Stomach (tissue), 19 donors: ENCODE measurements around the gene FKBP10. TPM values are rescaled to one million over a fixed set of nuclear protein-coding genes. Genes with fewer than 3 reads are reported as not detected.

ENCODE experiments used
- DNase-seq, 2 donors: peaks; one replicate each; pipeline versions ENCODE4 v3.0.0 to v3.0.0-alpha.2; 2013 to 2019
- H3K27ac ChIP-seq, 5 donors: fragments of 200-600 bp in 4 of 5; sonication (generic) in 4 of 5; one replicate each; pipeline ENCODE4 v1.5.1; 2013 to 2019; ENCODE audit warnings: mild to moderate bottlenecking in 1 of 5, moderate library complexity in 1 of 5
- H3K27me3 ChIP-seq, 3 donors: fragments of 200-600 bp; sonication (generic); one replicate each; pipeline ENCODE4 v1.5.1; 2017 to 2019; ENCODE audit warnings: mixed run types in 1 of 3
- H3K36me3 ChIP-seq, 4 donors: fragments of 200-600 bp; sonication (generic); 1 replicate in 3 of 4; 2 replicates in 1 of 4; pipeline ENCODE4 v1.5.1; 2016 to 2019
- H3K4me1 ChIP-seq, 4 donors: fragments of 200-600 bp; sonication (generic); one replicate each; pipeline ENCODE4 v1.5.1; 2016 to 2019
- H3K4me3 ChIP-seq, 4 donors: fragments of 200-600 bp; sonication (generic) in 3 of 4; one replicate each; pipeline ENCODE4 v1.5.1; 2016 to 2019; ENCODE audit warnings: mild to moderate bottlenecking in 1 of 4
- H3K9me3 ChIP-seq, 4 donors: fragments of 200-600 bp; sonication (generic); one replicate each; pipeline ENCODE4 v1.5.1; 2016 to 2019
- CTCF ChIP-seq, 7 experiments: fragments of 450-650 bp in 4 of 7; fragments of 200-600 bp in 3 of 7; sonication (generic) in 3 of 7; IDR thresholded peaks; one replicate each; pipeline ENCODE4 v1.5.1; 2016 to 2019; ENCODE audit warnings: antibody characterized with exemption in 7 of 7, control low read depth in 2 of 7, mild to moderate bottlenecking in 1 of 7
- EP300 ChIP-seq: sonication (generic); formaldehyde crosslinking; IDR thresholded peaks from one replicate; pipeline ENCODE4 v1.6.1; 2017; ENCODE audit warnings: antibody characterized with exemption
- POLR2A ChIP-seq, 4 donors: fragments of 450-650 bp; IDR thresholded peaks; one replicate each; pipeline ENCODE4 v1.6.1; 2016; ENCODE audit warnings: antibody characterized with exemption in 4 of 4, control low read depth in 2 of 4, mild to moderate bottlenecking in 1 of 4, moderate library complexity in 1 of 4
- POLR2AphosphoS5 ChIP-seq, 3 donors: sonication (generic); formaldehyde crosslinking; IDR thresholded peaks; one replicate each; pipeline ENCODE4 v1.6.1; 2016; ENCODE audit warnings: antibody characterized with exemption in 3 of 3
- WGBS, 5 donors: extraction: QIAGEN DNeasy Blood & Tissue Kit in 3 of 5; methylation state at CpG; one replicate each; pipeline versions ENCODE4 v1.1.5 to v1.1.7; 2013 to 2018; 5-methylcytosine and 5-hydroxymethylcytosine counted together
- intact Hi-C: fragments of 100-400 bp; cut with DNase I; formaldehyde crosslinking; loops from one replicate; pipeline ENCODE4 v1.15.1; 2023; ENCODE audit warnings: low total_unique reads
- long read RNA-seq, 10 donors: transcript quantifications; one replicate each; lab custom pipeline, GENCODE V29; 2026
- polyA plus RNA-seq, 3 donors: library from polyadenylated mRNA; stranded (reverse); fragments of 200-250 nt; gene quantifications; one replicate each; pipeline ENCODE4 v1.2.3, GENCODE V29; 2013
- total RNA-seq, 5 donors: library from RNA; depleted of rRNA; stranded (reverse); fragments of >200 nt; gene quantifications; one replicate each; pipeline versions ENCODE4 v1.1.0 to v1.2.3, GENCODE V29; 2014 to 2016
- donor health status: healthy with polysubstance abuse.
- donor health status: Bipolar disorder and iron deficiency.
- donor health status: healthy.

The FKBP10 gene
- total RNA-seq, result 10 to 100 TPM in 3 of 5 donors, 1 to 10 TPM in 2; 4.6 to 45.3 (median 20.1) TPM
- polyA plus RNA-seq, result 10 to 100 TPM in 2 of 3 donors, 1 to 10 TPM in 1; 8.9 to 17.0 (median 12.8) TPM
- long read RNA-seq, donor 1, transcript FKBP10-201 (10 exons, 2,662 nt), result major isoform, 5 of 5 reads
- long read RNA-seq, donor 1, partial matches to known transcripts, result 0 of 5 reads
- long read RNA-seq, donor 1, other reads (novel, unspliced or antisense), result 0 of 5 reads
- long read RNA-seq, donor 2, partial matches to known transcripts, result 0 of 4 reads
- long read RNA-seq, donor 2, other reads (novel, unspliced or antisense), result 0 of 4 reads
- long read RNA-seq, donor 3, partial matches to known transcripts, result 0 of 3 reads
- long read RNA-seq, donor 3, other reads (novel, unspliced or antisense), result 0 of 3 reads
- long read RNA-seq, donor 4, partial matches to known transcripts, result 0 of 2 reads
- long read RNA-seq, donor 4, other reads (novel, unspliced or antisense), result 0 of 2 reads
- long read RNA-seq, donor 5, transcript FKBP10-201 (10 exons, 2,662 nt), result major isoform, 18 of 68 reads
- long read RNA-seq, donor 5, transcript FKBP10-204 (3 exons, 1,129 nt), result minor isoform, 7 of 68 reads
- long read RNA-seq, donor 5, partial matches to known transcripts, result 39 of 68 reads
- long read RNA-seq, donor 5, other reads (novel, unspliced or antisense), result 0 of 68 reads
- long read RNA-seq, donor 6, transcript FKBP10-201 (10 exons, 2,662 nt), result major isoform, 27 of 41 reads
- long read RNA-seq, donor 6, partial matches to known transcripts, result 8 of 41 reads
- long read RNA-seq, donor 6, other reads (novel, unspliced or antisense), result 0 of 41 reads
- long read RNA-seq, donor 7, transcript FKBP10-201 (10 exons, 2,662 nt), result major isoform, 5 of 44 reads
- long read RNA-seq, donor 7, partial matches to known transcripts, result 34 of 44 reads
- long read RNA-seq, donor 7, other reads (novel, unspliced or antisense), result 0 of 44 reads
- long read RNA-seq, donor 8, transcript FKBP10-201 (10 exons, 2,662 nt), result major isoform, 5 of 19 reads
- long read RNA-seq, donor 8, partial matches to known transcripts, result 10 of 19 reads
- long read RNA-seq, donor 8, other reads (novel, unspliced or antisense), result 0 of 19 reads
- long read RNA-seq, donor 9, partial matches to known transcripts, result 28 of 34 reads
- long read RNA-seq, donor 9, other reads (novel, unspliced or antisense), result 0 of 34 reads
- long read RNA-seq, donor 10, partial matches to known transcripts, result 0 of 4 reads
- long read RNA-seq, donor 10, other reads (novel, unspliced or antisense), result 0 of 4 reads

DNA sequence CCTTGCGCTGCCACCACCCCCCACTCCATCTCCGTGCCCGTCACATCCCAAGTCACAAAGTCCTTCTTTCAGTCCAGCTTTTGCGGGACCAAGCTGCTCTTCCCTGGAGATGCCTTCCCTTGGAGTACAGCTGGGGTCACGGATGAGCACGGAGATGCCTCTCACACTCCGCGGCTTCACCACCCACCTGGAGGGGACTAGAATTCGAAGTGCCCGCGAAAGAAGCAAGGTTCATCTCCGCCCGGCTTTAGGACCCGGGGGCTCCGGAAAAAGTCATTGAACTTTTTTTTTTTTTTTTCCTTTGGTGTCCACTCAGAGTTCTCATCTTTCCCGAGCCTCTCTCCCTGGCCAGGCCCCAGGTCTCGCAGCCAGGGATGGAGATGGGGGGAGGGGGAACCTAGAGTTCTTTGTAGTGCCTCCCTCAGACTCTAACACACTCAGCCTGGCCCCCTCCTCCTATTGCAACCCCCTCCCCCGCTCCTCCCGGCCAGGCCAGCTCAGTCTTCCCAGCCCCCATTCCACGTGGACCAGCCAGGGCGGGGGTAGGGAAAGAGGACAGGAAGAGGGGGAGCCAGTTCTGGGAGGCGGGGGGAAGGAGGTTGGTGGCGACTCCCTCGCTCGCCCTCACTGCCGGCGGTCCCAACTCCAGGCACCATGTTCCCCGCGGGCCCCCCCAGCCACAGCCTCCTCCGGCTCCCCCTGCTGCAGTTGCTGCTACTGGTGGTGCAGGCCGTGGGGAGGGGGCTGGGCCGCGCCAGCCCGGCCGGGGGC, at the start of gene FKBP10:
Gene FKBP10 (plus strand): TSS at position 624 of the 771 bp plus-strand sequence. CDS start 31 bp downstream, at position 655.
- no peak for TF ChIP-seq POLR2A (IDR thresholded peaks at IDR 0.05)
- no peak for TF ChIP-seq CTCF (IDR thresholded peaks at IDR 0.05)
- no peak for TF ChIP-seq EP300
- TF ChIP-seq POLR2AphosphoS5 (IDR thresholded peaks at IDR 0.05), result no peak
- peaks cover 0 to 10% (median 0%) of the 10 kb centered on the region in 4 donors for H3K36me3 ChIP-seq
- intact Hi-C loops, result no loop called here
- WGBS, 5 donors, result 0 to 4% (median 3%) methylated on average over 28 to 35 of the region's 35 CpGs
- peak; percentile 39 to 94 for DNase-seq
- peak within 1 kb of the TSS; percentile 58 to 85 (median 77) for H3K27ac ChIP-seq
- peak within 1 kb of the TSS; percentile 65 to 74 (median 69) for H3K4me3 ChIP-seq
- H3K27me3 ChIP-seq, result peaks cover 0 to 12% (median 0%) of the 10 kb centered on the region in 3 donors
- H3K4me1 ChIP-seq, result peaks cover 27 to 50% (median 44%) of the 10 kb centered on the region in 4 donors
- H3K9me3 ChIP-seq, result no peaks in the 10 kb centered on the region

DNA sequence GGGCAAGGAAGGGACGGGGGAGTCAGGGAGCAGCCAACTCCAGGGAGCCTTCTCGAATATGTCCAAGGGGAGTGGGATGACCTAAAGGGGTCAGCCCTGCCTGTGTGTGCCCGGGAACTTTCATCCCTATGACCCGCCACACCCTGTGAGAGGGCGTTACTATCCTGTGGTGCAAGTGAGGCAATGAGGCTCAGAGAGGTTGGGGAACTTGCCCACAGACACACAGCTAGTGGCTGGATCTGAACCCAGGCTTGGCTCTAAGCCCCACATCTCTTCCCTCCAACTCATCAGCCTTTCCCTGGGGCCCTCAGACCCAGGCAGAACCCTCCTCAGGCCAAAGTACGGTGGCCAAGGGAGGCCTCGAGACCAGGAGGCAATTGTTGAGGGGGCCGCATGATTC, 49.5 kb upstream of the FKBP10 start:
- peaks cover 73 to 100% (median 100%) of the 10 kb centered on the region in 4 donors for H3K36me3 ChIP-seq
- no peak overlapping the region for H3K4me3 ChIP-seq
- intact Hi-C loops, result no loop called here
- WGBS, 5 donors, result 75 to 95% (median 87%) methylated on average over 5 to 8 of the region's 8 CpGs
- H3K27ac ChIP-seq, result no peak overlapping the region
- H3K9me3 ChIP-seq, result no peaks in the 10 kb centered on the region
- no peaks in the 10 kb centered on the region for H3K4me1 ChIP-seq
- DNase-seq, result no peak
- no peak for TF ChIP-seq CTCF (IDR thresholded peaks at IDR 0.05)
- TF ChIP-seq EP300, result no peak
- no peak for TF ChIP-seq POLR2A (IDR thresholded peaks at IDR 0.05)
- no peak for TF ChIP-seq POLR2AphosphoS5 (IDR thresholded peaks at IDR 0.05)
- no peaks in the 10 kb centered on the region for H3K27me3 ChIP-seq

DNA sequence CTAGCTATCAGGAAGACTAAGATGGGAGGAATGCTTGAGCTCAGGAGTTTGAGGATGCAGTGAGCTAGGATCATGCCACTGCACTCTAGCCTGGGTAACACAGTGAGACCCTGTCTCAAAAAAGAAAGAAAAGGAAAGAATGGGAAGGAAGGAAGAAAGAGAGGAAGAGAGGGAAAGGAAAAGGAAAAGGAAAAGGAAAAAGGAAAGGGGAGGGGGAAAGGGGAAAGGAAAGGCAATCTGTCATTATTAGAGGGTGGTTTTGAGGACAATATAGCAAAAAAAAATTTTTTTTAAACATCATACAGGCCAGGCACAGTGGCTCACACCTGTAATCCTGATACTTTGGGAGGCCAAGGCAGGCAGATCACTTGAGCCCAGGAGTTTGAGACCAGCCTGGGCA, 46.7 kb upstream of the FKBP10 start:
- H3K27me3 ChIP-seq, result no peaks in the 10 kb centered on the region
- intact Hi-C loops, result no loop called here
- DNase-seq, result no peak
- TF ChIP-seq EP300 (no peak), POLR2A (IDR thresholded peaks at IDR 0.05) (no peak), POLR2AphosphoS5 (IDR thresholded peaks at IDR 0.05) (no peak), CTCF (IDR thresholded peaks at IDR 0.05) (no peak)
- peaks cover 0 to under 1% (median 0%) of the 10 kb centered on the region in 4 donors for H3K4me1 ChIP-seq
- H3K36me3 ChIP-seq, result peaks cover 83 to 100% (median 100%) of the 10 kb centered on the region in 4 donors
- H3K4me3 ChIP-seq, result no peak overlapping the region
- H3K27ac ChIP-seq, result no peak overlapping the region
- H3K9me3 ChIP-seq, result no peaks in the 10 kb centered on the region
